ENCODE measurements around the gene NDUFS7. TPM values are rescaled to one million over a fixed set of nuclear protein-coding genes. Genes with fewer than 3 reads are reported as not detected.
A peak's percentile ranks its signal among the peaks of the same experiment; 100 is the strongest.

Gene NDUFS7
- total and polyA plus RNA-seq, 10 of the 15 experiments (the other 5 are each of a cell fraction or from before 2014, with no cell fraction given), result 5.1 to 282 (median 92.9) TPM

- TF ChIP-seq RUNX3 (IDR thresholded peaks at IDR 0.05; ENCODE audit: low read length) (peak; percentile 23; the same call in 1 of the 2 replicates), RAD51 (IDR thresholded peaks at IDR 0.05) (no peak), IKZF2 (IDR thresholded peaks at IDR 0.05) (peak in 1 of 2 experiments; percentile 18; a peak in 1 of 4 replicates), RELB (IDR thresholded peaks at IDR 0.05; ENCODE audit: low read depth) (peak; percentile 32; the same call in 1 of the 2 replicates), EED (IDR thresholded peaks at IDR 0.05; ENCODE audit: low read depth) (0 out of 2 replicates have a peak, but pooled peaks have one; percentile 17)
These were observed 21.1 kb upstream of the NDUFS7 start (continued) for GRCh38 chr19:1362387-1363257.

DNA sequence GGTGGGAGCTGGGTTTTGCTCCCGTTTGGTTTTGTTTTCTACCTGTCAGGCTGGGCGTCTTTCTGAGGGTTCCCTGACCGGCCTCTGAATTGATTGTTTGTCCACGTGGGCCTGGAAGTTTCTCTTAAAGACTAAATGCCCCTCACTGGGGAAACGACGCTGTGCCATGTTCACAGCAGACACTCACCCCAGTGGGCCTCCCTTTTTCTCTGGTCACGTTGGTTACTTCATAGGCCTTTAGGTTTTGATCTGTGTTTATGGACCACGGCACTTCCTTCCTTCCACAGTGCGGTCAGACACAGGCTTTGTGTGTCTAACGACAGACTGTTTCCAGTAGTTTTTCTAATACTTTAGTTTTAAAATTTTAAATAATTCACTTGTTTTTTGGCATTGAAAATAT is 20.1 kb upstream of the NDUFS7 start:
- FAIRE-seq, result peak; percentile 86
- ChIA-PET RAD21 (ENCODE audit: unreplicated experiment) (interaction anchor here (1.4 kb wide), 1 partner anchor 48 kb away, joined by 6 read pairs; no protein-coding TSS in a partner anchor), POLR2A (interaction anchor here (1.2 kb wide), 1 partner anchor 119 kb away, joined by 5 read pairs; no protein-coding TSS in a partner anchor), SMC1A (ENCODE audit: uncharacterized antibody, unreplicated experiment) (interaction anchor here (1.5 kb wide), 1 partner anchor 72 kb away, joined by 3 read pairs; no protein-coding TSS in a partner anchor), CTCF (interaction anchor here (1.1 to 1.9 kb wide), 5 partner anchors 8 to 97 kb away, joined by 3 to 6 read pairs (median 4); no protein-coding TSS in a partner anchor)
- peak overlapping the region; percentile 38; the same call in 1 of the 2 replicates for H3K4me3 ChIP-seq
- H3K4me1 ChIP-seq (ENCODE audit: control insufficient read depth, insufficient read depth, low read length), result peaks cover 27% of the 10 kb centered on the region
- intact Hi-C loops (cut with micrococcal nuclease; ENCODE audit: unreplicated experiment) (no loop called here), in situ Hi-C loops (cut with MboI) (no loop called here)
- H3K27me3 ChIP-seq (replicated peaks in 1 of 2; ENCODE audit: control insufficient read depth in 2 of 2, insufficient read depth in 2 of 2, low read length in 1 of 2), result no peaks in the 10 kb centered on the region
- peak overlapping the region; percentile 84 for H3K4me2 ChIP-seq (ENCODE audit: control insufficient read depth, insufficient read depth)
- 29% methylated on average over 10 of the region's 10 CpGs for WGBS (ENCODE audit: insufficient coverage, insufficient replicate concordance, low lambda C conversion rate, missing lambda C conversion rate)
- peak overlapping the region; percentile 47 for H3K9ac ChIP-seq (ENCODE audit: control insufficient read depth, insufficient read depth, low read length)
- no peaks in the 10 kb centered on the region; the same call in 1 of the 2 replicates for H3K79me2 ChIP-seq (ENCODE audit: control insufficient read depth, insufficient read depth, low read length)
- no peaks in the 10 kb centered on the region for H3K9me3 ChIP-seq (replicated peaks; ENCODE audit: control insufficient read depth, insufficient read depth, low read length)
- TF ChIP-seq, protein P1, sequence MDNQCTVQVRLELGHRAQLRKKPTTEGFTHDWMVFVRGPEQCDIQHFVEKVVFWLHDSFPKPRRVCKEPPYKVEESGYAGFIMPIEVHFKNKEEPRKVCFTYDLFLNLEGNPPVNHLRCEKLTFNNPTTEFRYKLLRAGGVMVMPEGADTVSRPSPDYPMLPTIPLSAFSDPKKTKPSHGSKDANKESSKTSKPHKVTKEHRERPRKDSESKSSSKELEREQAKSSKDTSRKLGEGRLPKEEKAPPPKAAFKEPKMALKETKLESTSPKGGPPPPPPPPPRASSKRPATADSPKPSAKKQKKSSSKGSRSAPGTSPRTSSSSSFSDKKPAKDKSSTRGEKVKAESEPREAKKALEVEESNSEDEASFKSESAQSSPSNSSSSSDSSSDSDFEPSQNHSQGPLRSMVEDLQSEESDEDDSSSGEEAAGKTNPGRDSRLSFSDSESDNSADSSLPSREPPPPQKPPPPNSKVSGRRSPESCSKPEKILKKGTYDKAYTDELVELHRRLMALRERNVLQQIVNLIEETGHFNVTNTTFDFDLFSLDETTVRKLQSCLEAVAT (IDR thresholded peaks at IDR 0.05), result no peak
- TF ChIP-seq ZNF687 (IDR thresholded peaks at IDR 0.05) (peak; percentile 53), RUNX3 (IDR thresholded peaks at IDR 0.05; ENCODE audit: low read length) (peak; percentile 73), SP1 (IDR thresholded peaks at IDR 0.05; ENCODE audit: low read depth, low read length) (no peak), ETV6 (conservative IDR thresholded peaks at IDR 0.05 in 1 of 2, IDR thresholded peaks at IDR 0.05 in 1 of 2; ENCODE audit: borderline replicate concordance in 1 of 2, low read depth in 1 of 2) (peak in 1 of 2 experiments; percentile 51; a peak in 2 of 4 replicates), LARP7 (IDR thresholded peaks at IDR 0.05) (no peak), TCF7 (IDR thresholded peaks at IDR 0.05; ENCODE audit: borderline replicate concordance) (no peak), FOS (IDR thresholded peaks at IDR 0.05; ENCODE audit: borderline replicate concordance, extremely low read depth, insufficient read length) (no peak)
- H2AFZ ChIP-seq (ENCODE audit: control insufficient read depth, low read depth, low read length), result peak overlapping the region; percentile 37
- peak; percentile 77 for ATAC-seq
- no peaks in the 10 kb centered on the region; the same call in 1 of the 2 replicates for H4K20me1 ChIP-seq (ENCODE audit: control insufficient read depth, insufficient read depth)
- H3K36me3 ChIP-seq (ENCODE audit: control insufficient read depth in 2 of 2, insufficient read depth in 2 of 2, low read length in 1 of 2), result peaks cover 0 to 3% of the 10 kb centered on the region in 2 experiments; a peak in 2 of 4 replicates
- H3K27ac ChIP-seq (ENCODE audit: control insufficient read depth, insufficient read depth), result peak overlapping the region; percentile 73
- no TSS peak for BruUV-seq (replicated peaks)
- DNase-seq (ENCODE audit: low read depth, low spot score), result no peak

All from GM12878 (cell line).